Ishikawa (cell line): ENCODE data around the gene DYNLRB1.

Experiments used
- CEBPB ChIP-seq: IDR thresholded peaks from 2 replicates; pipeline ENCODE4 v1.6.1; 2012
- CREB1 ChIP-seq: IDR thresholded peaks from 2 replicates; pipeline ENCODE4 v1.6.1; 2012; ENCODE audit warnings: low read depth
- EP300 ChIP-seq: IDR thresholded peaks from 2 replicates; pipeline ENCODE4 v1.6.1; 2012; ENCODE audit warnings: borderline replicate concordance
- FOXM1 ChIP-seq: IDR thresholded peaks from 2 replicates; pipeline ENCODE4 v1.6.1; 2012; ENCODE audit warnings: low read depth, borderline replicate concordance
- NFIC ChIP-seq: IDR thresholded peaks from 2 replicates; pipeline ENCODE4 v1.6.1; 2012
- TAF1 ChIP-seq: IDR thresholded peaks from 2 replicates; pipeline ENCODE4 v1.6.1; 2012; ENCODE audit warnings: low read depth, mild to moderate bottlenecking
- USF1 ChIP-seq: IDR thresholded peaks from 2 replicates; pipeline ENCODE4 v1.6.1; 2012

- TF ChIP-seq FOXM1 (no peak), NFIC (no peak), TAF1 (no peak), USF1 (no peak), EP300 (no peak), CREB1 (no peak), CEBPB (no peak)
Measured at GRCh38 chr20:34560614-34561013, 44.4 kb downstream of the DYNLRB1 start.
